ENCODE measurements around the gene ITGAL.

DNA sequence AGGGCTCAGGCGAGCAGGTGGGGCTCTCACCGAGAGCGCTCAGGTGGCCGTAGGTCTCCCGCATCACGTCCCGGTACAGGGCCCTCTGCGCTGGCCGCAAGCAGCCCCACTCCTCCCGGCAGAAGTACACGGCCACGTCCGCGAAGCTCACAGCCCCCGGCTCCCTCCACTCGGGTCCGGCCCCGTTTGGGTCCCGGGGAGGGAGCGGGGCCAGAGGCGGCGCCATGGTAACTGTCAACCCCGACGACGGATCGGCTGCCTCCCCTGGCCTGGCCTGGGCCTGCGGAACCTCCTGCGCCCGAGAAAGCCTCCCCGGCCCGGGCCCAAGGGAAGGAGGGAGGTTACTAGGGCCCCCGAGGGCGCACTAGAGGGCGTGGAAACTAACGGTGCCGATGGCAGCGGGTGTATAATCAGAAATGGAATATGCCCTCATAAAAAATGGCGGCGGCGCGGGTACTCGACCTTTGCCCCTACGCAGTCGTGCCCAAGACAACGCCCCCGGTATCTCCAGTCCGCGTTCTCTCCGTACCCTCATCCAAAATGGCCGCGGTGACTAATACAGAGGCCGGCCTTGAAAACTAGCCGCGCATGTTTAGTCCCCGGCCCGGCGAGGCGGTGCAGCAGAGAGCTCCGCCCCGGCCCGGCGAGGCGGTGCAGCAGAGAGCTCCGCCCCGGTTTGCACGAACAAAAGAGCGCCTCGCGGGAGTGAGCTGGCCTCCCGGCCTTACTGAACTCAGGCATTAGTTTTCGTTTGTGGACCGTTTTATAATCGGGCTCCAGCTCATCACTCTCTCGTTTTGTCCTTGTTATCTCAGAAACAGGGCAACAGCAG lies 85.6 kb downstream of the ITGAL start, which contains the start of gene ZNF764:
- TF ChIP-seq, protein P1, sequence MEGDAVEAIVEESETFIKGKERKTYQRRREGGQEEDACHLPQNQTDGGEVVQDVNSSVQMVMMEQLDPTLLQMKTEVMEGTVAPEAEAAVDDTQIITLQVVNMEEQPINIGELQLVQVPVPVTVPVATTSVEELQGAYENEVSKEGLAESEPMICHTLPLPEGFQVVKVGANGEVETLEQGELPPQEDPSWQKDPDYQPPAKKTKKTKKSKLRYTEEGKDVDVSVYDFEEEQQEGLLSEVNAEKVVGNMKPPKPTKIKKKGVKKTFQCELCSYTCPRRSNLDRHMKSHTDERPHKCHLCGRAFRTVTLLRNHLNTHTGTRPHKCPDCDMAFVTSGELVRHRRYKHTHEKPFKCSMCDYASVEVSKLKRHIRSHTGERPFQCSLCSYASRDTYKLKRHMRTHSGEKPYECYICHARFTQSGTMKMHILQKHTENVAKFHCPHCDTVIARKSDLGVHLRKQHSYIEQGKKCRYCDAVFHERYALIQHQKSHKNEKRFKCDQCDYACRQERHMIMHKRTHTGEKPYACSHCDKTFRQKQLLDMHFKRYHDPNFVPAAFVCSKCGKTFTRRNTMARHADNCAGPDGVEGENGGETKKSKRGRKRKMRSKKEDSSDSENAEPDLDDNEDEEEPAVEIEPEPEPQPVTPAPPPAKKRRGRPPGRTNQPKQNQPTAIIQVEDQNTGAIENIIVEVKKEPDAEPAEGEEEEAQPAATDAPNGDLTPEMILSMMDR (IDR thresholded peaks at IDR 0.05; ENCODE audit: low read depth, low read length, missing input control): no peak
- TF ChIP-seq RAD21 (IDR thresholded peaks at IDR 0.05): peak; percentile 58 to 65
- TF ChIP-seq JUND (IDR thresholded peaks at IDR 0.05): peak; percentile 96 to 97
- peak; percentile 71 for TF ChIP-seq FOXA1 (IDR thresholded peaks at IDR 0.05)
- peak; percentile 80 for TF ChIP-seq HNF4G (IDR thresholded peaks at IDR 0.05)
- TF ChIP-seq, protein P2, sequence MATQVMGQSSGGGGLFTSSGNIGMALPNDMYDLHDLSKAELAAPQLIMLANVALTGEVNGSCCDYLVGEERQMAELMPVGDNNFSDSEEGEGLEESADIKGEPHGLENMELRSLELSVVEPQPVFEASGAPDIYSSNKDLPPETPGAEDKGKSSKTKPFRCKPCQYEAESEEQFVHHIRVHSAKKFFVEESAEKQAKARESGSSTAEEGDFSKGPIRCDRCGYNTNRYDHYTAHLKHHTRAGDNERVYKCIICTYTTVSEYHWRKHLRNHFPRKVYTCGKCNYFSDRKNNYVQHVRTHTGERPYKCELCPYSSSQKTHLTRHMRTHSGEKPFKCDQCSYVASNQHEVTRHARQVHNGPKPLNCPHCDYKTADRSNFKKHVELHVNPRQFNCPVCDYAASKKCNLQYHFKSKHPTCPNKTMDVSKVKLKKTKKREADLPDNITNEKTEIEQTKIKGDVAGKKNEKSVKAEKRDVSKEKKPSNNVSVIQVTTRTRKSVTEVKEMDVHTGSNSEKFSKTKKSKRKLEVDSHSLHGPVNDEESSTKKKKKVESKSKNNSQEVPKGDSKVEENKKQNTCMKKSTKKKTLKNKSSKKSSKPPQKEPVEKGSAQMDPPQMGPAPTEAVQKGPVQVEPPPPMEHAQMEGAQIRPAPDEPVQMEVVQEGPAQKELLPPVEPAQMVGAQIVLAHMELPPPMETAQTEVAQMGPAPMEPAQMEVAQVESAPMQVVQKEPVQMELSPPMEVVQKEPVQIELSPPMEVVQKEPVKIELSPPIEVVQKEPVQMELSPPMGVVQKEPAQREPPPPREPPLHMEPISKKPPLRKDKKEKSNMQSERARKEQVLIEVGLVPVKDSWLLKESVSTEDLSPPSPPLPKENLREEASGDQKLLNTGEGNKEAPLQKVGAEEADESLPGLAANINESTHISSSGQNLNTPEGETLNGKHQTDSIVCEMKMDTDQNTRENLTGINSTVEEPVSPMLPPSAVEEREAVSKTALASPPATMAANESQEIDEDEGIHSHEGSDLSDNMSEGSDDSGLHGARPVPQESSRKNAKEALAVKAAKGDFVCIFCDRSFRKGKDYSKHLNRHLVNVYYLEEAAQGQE (IDR thresholded peaks at IDR 0.05): peak; percentile 90
- TF ChIP-seq, protein P3, sequence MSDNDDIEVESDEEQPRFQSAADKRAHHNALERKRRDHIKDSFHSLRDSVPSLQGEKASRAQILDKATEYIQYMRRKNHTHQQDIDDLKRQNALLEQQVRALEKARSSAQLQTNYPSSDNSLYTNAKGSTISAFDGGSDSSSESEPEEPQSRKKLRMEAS (IDR thresholded peaks at IDR 0.05): peak; percentile 79
- peak; percentile 100 for TF ChIP-seq YY1 (IDR thresholded peaks at IDR 0.05)
- TF ChIP-seq GABPA (IDR thresholded peaks at IDR 0.05 in 1 of 2, conservative IDR thresholded peaks at IDR 0.05 in 1 of 2): peak; percentile 47 to 76
- TF ChIP-seq NR2F2 (IDR thresholded peaks at IDR 0.05): peak; percentile 98
- peak; percentile 94 to 96 for TF ChIP-seq EGR1 (IDR thresholded peaks at IDR 0.05; ENCODE audit: low read depth in 2 of 2)
- peak; percentile 55 for TF ChIP-seq TAF1 (conservative IDR thresholded peaks at IDR 0.05)
